Neuron (in vitro differentiated cells): ENCODE measurements around the gene NME7.

Experiments used
- H2AFZ ChIP-seq: one replicate; pipeline ENCODE4 v1.6.1; 2013; ENCODE audit warnings: low read depth, mild to moderate bottlenecking, inconsistent platforms, low read length, moderate library complexity
- H3K27me3 ChIP-seq: one replicate; pipeline ENCODE4 v1.6.1; 2013; ENCODE audit warnings: low read length; ENCODE audit not compliant: insufficient read depth
- H3K36me3 ChIP-seq: one replicate; pipeline ENCODE4 v1.6.1; 2013; ENCODE audit warnings: low read length; ENCODE audit not compliant: insufficient read depth
- H3K4me1 ChIP-seq: one replicate; pipeline ENCODE4 v1.6.1; 2013; ENCODE audit warnings: low read length; ENCODE audit not compliant: insufficient read depth
- H3K4me3 ChIP-seq: 2 replicates; pipeline ENCODE4 v1.5.1; 2013; ENCODE audit warnings: mild to moderate bottlenecking, low read length, moderate library complexity
- H3K9me3 ChIP-seq: one replicate; pipeline ENCODE4 v1.6.1; 2013; ENCODE audit warnings: low read length

The NME7 gene

DNA sequence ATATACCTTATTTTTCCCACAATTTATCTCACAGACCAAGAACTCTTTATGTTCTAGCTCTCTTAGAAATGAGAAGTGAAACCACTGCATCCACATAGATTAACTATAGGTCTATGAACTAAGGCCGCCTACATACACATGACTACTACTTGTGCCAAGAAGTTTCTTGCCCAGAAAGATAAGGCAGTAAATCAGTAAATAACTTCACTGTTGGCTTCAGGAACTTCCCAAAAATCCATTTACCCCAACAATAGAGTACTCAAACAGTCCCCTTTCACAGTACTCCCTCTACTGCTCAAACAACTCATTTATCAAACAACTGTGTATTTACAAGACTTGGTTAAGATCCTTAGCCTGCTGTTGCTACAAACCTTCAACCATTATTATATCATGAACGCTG is 96.5 kb downstream of the NME7 start:
- no peaks in the 10 kb centered on the region for H3K27me3 ChIP-seq
- no peak overlapping the region for H3K4me3 ChIP-seq
- H2AFZ ChIP-seq = no peak overlapping the region
- H3K4me1 ChIP-seq = no peaks in the 10 kb centered on the region
- no peaks in the 10 kb centered on the region for H3K9me3 ChIP-seq
- H3K36me3 ChIP-seq = no peaks in the 10 kb centered on the region

DNA sequence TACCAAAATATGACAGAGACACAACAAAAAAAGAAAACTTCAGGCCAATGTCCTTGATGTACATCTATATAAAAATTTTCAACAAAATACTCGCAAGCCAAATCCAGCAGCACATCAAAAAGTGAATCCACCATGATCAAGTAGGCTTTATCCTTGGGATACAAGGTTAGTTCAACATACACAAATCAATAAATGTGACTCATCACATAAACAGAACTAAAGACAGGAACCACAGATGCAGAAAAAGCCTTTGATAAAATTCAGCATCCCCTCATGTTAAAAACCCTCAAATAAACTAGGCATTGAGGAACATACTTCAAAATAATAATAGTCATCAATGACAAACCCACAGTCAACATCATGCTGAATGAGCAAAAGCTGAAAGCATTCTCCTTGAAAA is 101.5 kb downstream of the NME7 start:
- H3K9me3 ChIP-seq = peaks cover 9% of the 10 kb centered on the region
- no peaks in the 10 kb centered on the region for H3K36me3 ChIP-seq
- no peak overlapping the region for H2AFZ ChIP-seq
- H3K4me1 ChIP-seq = no peaks in the 10 kb centered on the region
- no peak overlapping the region for H3K4me3 ChIP-seq
- H3K27me3 ChIP-seq = no peaks in the 10 kb centered on the region

DNA sequence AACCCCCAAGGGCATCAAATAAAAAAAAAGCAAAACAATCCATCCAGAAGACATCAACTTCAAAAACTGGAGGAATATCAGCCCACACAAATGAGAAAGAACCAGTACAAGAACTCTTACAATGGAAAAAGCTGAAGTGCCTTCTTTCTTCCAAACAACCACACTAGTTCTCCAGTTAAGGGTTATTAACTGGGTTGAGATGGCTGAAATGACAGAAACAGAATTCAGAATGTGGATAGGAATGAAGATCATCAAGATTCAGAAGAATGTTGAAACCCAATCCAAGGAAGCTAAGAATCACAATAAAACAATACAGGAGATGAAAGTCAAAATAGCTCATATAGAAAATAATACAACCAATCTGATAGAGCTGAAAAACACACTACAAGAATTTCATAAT is 104.5 kb downstream of the NME7 start:
- Histone ChIP-seq H3K36me3 (no peaks in the 10 kb centered on the region), H3K4me3 (no peak overlapping the region), H3K9me3 (peaks cover 9% of the 10 kb centered on the region), H3K27me3 (no peaks in the 10 kb centered on the region), H2AFZ (no peak overlapping the region), H3K4me1 (no peaks in the 10 kb centered on the region)

DNA sequence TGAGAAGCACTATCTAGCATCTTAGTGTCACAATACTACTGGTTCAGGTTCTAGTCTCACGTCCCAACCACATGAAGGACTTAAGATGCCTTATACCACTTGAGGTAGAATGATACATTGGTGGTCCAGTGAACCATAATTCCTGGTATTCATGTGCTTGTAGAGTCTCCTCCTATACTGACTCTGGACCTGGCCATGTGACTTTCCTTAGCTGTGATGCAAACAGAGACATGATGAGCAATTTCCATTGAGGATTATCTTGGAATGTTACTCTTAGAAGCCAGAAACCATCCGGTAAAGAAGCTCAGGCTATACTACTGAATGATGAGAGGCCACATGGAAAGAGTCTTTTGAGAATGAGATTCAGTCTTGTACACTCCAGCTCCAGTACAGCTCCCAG is 105.7 kb downstream of the NME7 start:
- Histone ChIP-seq H3K9me3 (peaks cover 12% of the 10 kb centered on the region), H3K36me3 (no peaks in the 10 kb centered on the region), H3K4me1 (no peaks in the 10 kb centered on the region), H3K4me3 (no peak overlapping the region), H2AFZ (no peak overlapping the region), H3K27me3 (no peaks in the 10 kb centered on the region)

DNA sequence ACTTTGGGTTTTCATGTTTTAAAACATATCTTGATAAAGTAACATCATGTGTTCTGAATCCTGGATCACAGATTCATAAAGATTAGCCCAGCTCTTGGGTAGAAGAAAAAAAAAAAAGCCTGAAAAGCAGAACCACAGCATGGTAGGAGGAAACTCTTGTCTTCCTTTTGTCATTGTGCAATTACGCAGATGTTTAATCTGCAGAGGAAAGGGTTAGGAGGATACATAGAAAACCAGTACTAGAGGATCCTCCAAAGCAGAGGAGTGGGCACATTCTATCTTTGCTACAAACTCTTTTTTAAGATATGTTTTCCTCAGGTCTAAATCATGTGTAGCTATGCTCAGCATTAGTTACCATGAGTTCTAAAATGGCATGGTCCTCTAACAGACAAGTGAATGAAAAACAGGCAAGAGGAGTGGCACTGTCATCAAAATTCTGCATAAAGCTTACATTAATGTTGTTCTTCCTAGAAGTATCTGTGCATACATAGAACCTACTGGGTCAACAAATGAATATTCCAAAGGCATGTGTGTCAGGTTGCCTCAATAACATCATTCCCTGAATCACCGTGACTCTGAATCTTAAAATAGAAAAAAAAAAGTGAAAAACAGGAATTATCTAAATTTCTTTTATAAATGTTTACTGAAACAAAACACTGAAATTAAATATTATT is 107.0 kb downstream of the NME7 start:
- H2AFZ ChIP-seq = no peak overlapping the region
- peaks cover 9% of the 10 kb centered on the region for H3K9me3 ChIP-seq

DNA sequence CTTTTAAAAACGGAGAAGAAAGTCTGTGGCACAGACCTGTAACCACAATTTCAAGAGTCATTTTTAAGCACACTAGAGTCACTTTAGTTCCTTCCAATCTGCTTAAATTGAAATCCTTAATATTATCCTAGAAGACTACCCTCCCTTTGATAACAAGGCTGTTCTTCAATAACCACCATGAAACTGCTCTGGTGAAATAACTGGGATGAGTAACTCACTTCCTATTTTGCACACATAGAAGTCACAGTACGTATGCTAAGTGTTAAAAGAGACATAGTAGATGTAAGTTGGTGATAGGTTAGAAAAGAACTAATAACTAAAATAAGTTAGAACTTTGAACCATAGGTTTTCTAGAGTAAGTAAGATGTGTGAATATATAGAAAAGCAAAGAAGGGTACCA is 107.8 kb downstream of the NME7 start:
- no peaks in the 10 kb centered on the region for H3K4me1 ChIP-seq
- H3K27me3 ChIP-seq = no peaks in the 10 kb centered on the region
- H3K9me3 ChIP-seq = peaks cover 9% of the 10 kb centered on the region
- no peak overlapping the region for H2AFZ ChIP-seq
- no peaks in the 10 kb centered on the region for H3K36me3 ChIP-seq
- no peak overlapping the region for H3K4me3 ChIP-seq

More for the DNA sequence above, 107.0 kb downstream of the NME7 start:
- no peaks in the 10 kb centered on the region for H3K4me1 ChIP-seq
- H3K27me3 ChIP-seq = no peaks in the 10 kb centered on the region
- no peak overlapping the region for H3K4me3 ChIP-seq
- H3K36me3 ChIP-seq = no peaks in the 10 kb centered on the region

DNA sequence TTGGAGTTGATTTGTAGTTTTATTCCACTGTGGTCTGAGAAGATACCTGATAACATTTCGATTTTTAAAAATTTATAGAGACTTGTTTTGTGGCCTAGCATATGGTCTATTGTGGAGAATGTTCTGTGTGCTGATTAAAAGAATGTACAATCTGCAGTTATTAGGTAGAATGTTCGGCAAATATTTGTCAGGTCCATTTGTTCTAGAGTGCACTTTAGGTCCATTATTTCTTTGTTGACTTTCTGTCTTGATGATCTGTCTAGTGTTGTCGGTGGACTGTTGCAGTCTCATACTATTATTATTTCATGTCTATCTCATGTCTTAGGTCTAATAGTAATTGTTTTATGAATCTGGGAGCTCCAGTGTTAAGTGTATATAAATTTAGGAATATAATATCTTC is 116.8 kb downstream of the NME7 start:
- H3K4me3 ChIP-seq = no peak overlapping the region
- no peaks in the 10 kb centered on the region for H3K4me1 ChIP-seq
- H3K27me3 ChIP-seq = no peaks in the 10 kb centered on the region

DNA sequence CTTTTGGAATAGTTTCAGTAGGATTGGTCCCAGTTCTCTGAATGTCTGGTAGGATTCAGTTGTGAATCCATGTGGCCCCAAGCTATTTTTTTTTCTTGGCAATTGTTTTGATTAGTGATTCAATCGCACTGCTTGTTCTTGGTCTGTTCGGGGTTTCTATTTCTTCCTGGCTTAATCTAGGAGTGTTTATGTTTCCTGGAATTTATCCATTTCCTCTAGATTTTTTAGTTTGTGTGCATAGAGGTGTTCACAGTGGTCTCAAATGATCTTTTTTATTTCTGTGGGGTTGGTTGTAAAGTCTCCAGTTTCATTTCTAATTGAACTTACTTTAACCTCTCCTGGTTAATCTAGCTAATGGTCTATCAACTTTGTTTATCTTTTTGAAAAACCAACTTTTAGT is 117.6 kb downstream of the NME7 start:
- no peaks in the 10 kb centered on the region for H3K4me1 ChIP-seq
- no peaks in the 10 kb centered on the region for H3K9me3 ChIP-seq
- H2AFZ ChIP-seq = no peak overlapping the region
- no peaks in the 10 kb centered on the region for H3K27me3 ChIP-seq
- H3K4me3 ChIP-seq = no peak overlapping the region
- no peaks in the 10 kb centered on the region for H3K36me3 ChIP-seq

More for the DNA sequence above, 116.8 kb downstream of the NME7 start:
- Histone ChIP-seq H2AFZ (no peak overlapping the region), H3K9me3 (no peaks in the 10 kb centered on the region), H3K36me3 (no peaks in the 10 kb centered on the region)

DNA sequence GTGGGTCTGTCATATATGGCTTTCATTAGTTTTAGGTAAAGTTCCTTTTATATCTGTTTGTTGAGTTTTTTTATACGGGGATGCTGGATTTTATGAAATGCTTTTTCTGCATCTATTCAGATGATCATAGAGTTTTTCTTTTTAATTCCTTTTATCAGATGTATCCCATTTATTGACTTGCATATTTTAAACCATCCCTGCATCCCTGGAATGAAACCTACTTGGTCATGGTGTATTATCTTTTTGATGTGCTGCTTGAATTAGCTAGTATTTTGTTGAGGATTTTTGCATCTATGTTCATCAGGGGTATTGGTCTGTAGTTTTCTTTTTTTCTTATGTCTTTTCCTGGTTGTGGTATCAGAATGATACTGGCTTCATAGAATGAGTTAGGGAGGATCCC is 118.0 kb downstream of the NME7 start:
- Histone ChIP-seq H3K4me1 (no peaks in the 10 kb centered on the region), H3K9me3 (no peaks in the 10 kb centered on the region), H3K36me3 (no peaks in the 10 kb centered on the region), H3K27me3 (no peaks in the 10 kb centered on the region), H3K4me3 (no peak overlapping the region), H2AFZ (no peak overlapping the region)

DNA sequence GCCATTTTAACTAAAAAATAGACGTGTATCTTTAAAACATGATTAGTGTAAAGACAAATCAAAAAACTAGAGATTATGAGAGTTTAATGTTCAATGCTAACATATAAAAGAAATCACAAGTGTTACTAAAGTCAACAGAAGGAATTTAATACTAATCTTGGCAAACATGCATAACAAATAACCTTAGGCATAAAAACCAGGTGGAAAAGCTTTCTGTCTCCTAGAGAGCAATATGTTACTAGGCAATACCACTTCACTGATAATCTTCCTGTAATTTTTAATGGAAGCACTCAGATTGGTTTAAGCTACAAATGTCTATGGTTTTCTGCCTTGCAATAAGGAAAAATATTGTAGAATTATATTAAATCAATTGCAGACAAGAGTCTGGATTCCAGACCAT is 121.9 kb downstream of the NME7 start:
- H3K4me3 ChIP-seq = no peak overlapping the region
- no peak overlapping the region for H2AFZ ChIP-seq
- H3K36me3 ChIP-seq = no peaks in the 10 kb centered on the region
- H3K4me1 ChIP-seq = peaks cover 5% of the 10 kb centered on the region
- H3K9me3 ChIP-seq = no peaks in the 10 kb centered on the region
- H3K27me3 ChIP-seq = no peaks in the 10 kb centered on the region

DNA sequence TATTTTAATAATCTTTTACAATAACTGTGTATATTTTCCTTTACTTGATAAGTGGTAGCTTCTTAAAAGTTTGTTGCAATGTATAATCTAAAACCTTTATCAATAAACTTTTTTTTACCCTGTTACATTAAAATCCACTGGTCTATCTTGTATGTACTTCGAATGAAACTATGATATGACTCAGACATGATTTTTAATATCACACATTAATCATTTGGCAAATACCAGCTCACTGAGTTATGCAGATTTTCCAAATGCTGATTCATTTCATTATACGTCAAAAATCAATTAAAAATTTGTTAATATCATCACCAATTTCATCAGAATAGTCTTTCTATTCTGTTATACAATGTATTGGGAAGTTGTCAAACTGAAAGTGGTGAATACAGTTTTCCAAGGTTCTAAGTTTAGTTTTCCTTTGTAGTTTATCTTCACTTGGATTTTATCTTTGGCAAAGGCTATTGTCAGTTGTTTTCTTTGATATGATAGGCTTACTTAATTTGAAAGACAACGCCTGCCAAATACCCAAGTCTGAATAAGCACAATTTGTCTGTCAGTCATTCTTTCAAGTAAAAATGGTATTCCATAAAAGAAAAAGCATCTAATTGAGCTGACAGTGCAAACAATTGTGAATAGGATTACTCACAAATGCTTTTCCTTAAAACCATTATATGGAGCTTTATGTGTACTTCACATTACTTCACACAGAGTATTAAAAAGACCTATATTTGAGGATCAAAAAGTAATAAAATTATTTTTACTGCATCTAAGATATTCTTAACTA is 127.0 kb downstream of the NME7 start:
- no peaks in the 10 kb centered on the region for H3K36me3 ChIP-seq
- H3K27me3 ChIP-seq = no peaks in the 10 kb centered on the region
- H3K9me3 ChIP-seq = no peaks in the 10 kb centered on the region
- no peak overlapping the region for H3K4me3 ChIP-seq
- no peak overlapping the region for H2AFZ ChIP-seq
- peaks cover 9% of the 10 kb centered on the region for H3K4me1 ChIP-seq

DNA sequence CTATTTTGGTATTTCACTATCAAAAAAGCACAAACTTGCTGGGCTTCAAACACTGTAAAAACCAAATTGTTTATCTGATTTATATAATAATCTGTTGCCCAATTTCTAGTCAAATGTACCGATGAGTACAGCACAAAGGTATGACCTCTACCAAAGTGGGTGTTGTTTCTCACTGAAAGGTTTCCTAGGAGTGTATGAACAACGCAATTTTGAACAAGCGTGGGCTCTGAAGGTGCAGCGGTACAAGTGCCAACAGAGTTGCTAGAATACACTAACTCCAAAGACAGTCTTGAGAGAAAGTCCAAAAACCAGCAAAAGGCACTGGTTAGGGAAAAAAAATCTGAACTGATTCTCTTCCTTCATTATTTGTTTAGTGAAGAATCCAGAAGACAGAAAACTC is 130.7 kb downstream of the NME7 start:
- no peaks in the 10 kb centered on the region for H3K27me3 ChIP-seq
- no peak overlapping the region for H3K4me3 ChIP-seq
- no peak overlapping the region for H2AFZ ChIP-seq
- H3K9me3 ChIP-seq = no peaks in the 10 kb centered on the region
- H3K4me1 ChIP-seq = peaks cover 9% of the 10 kb centered on the region
- no peaks in the 10 kb centered on the region for H3K36me3 ChIP-seq

DNA sequence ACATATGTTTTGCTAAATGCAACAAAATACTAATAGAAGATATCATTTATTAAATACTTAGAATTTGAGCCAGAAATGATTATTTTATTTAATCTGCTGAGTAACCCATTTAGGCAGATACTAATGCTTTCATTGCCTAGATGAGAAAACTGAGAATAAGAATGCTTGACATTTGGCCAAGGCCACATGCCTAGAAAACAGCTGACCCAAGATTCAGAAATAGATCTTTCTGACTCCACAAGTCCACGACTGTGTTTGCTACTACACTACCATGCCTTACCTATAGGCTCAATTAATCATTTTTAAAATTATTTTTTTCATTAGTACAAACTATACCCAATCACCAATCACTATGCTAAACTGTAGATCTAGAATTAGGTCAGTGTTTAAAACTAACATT is 131.5 kb downstream of the NME7 start:
- no peaks in the 10 kb centered on the region for H3K9me3 ChIP-seq
- no peak overlapping the region for H2AFZ ChIP-seq
- H3K4me3 ChIP-seq = no peak overlapping the region
- H3K4me1 ChIP-seq = peaks cover 8% of the 10 kb centered on the region
- H3K27me3 ChIP-seq = no peaks in the 10 kb centered on the region
- H3K36me3 ChIP-seq = no peaks in the 10 kb centered on the region
